MM.1S (cell line): ENCODE data around the gene SPOCK1.

Experiments used
- CTCF ChIP-seq: fragments of 300-600 bp; sonication (generic); IDR thresholded peaks from 2 replicates; pipeline ENCODE4 v1.5.1; 2016; ENCODE audit warnings: antibody characterized with exemption, low read length, mixed read lengths
- EZH2phosphoT487 ChIP-seq: fragments of 300-600 bp; sonication (generic); IDR thresholded peaks from 2 replicates; pipeline ENCODE4 v1.6.1; 2018; ENCODE audit warnings: antibody characterized with exemption, low read length

- TF ChIP-seq CTCF, result no peak
- no peak for TF ChIP-seq EZH2phosphoT487
These were observed 166.8 kb downstream of the SPOCK1 start for GRCh38 chr5:137332296-137332695.
